Stomach (tissue), 4 donors: ENCODE data around the gene P2RX3.
"Not testable (repeated sequence)": the region's sequence is repeated elsewhere in the genome, so short reads cannot be mapped to it uniquely, and the experiment has no call there.

ENCODE experiments used
- EP300 ChIP-seq: sonication (generic); formaldehyde crosslinking; IDR thresholded peaks from one replicate; pipeline ENCODE4 v1.6.1; 2017; ENCODE audit warnings: antibody characterized with exemption
- POLR2A ChIP-seq, 4 donors: fragments of 450-650 bp; IDR thresholded peaks; one replicate each; pipeline ENCODE4 v1.6.1; 2016; ENCODE audit warnings: antibody characterized with exemption in 4 of 4, control low read depth in 2 of 4, mild to moderate bottlenecking in 1 of 4, moderate library complexity in 1 of 4
- POLR2AphosphoS5 ChIP-seq, 3 donors: sonication (generic); formaldehyde crosslinking; IDR thresholded peaks; one replicate each; pipeline ENCODE4 v1.6.1; 2016; ENCODE audit warnings: antibody characterized with exemption in 3 of 3
- TF ChIP-seq, protein P1 (sequence below), 7 experiments: fragments of 450-650 bp in 4 of 7; fragments of 200-600 bp in 3 of 7; sonication (generic) in 3 of 7; IDR thresholded peaks; one replicate each; pipeline ENCODE4 v1.5.1; 2016 to 2019; ENCODE audit warnings: antibody characterized with exemption in 7 of 7, control low read depth in 2 of 7, mild to moderate bottlenecking in 1 of 7

- TF ChIP-seq POLR2A (IDR thresholded peaks at IDR 0.05); POLR2AphosphoS5 (IDR thresholded peaks at IDR 0.05); EP300: not testable (repeated sequence)
- TF ChIP-seq, protein P1, sequence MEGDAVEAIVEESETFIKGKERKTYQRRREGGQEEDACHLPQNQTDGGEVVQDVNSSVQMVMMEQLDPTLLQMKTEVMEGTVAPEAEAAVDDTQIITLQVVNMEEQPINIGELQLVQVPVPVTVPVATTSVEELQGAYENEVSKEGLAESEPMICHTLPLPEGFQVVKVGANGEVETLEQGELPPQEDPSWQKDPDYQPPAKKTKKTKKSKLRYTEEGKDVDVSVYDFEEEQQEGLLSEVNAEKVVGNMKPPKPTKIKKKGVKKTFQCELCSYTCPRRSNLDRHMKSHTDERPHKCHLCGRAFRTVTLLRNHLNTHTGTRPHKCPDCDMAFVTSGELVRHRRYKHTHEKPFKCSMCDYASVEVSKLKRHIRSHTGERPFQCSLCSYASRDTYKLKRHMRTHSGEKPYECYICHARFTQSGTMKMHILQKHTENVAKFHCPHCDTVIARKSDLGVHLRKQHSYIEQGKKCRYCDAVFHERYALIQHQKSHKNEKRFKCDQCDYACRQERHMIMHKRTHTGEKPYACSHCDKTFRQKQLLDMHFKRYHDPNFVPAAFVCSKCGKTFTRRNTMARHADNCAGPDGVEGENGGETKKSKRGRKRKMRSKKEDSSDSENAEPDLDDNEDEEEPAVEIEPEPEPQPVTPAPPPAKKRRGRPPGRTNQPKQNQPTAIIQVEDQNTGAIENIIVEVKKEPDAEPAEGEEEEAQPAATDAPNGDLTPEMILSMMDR (IDR thresholded peaks at IDR 0.05) = not testable (repeated sequence)
These were observed 41.9 kb upstream of the P2RX3 start for GRCh38 chr11:57296205-57296604.
